HFFc6 (cell line): ENCODE measurements around the gene REXO1. TPM values are rescaled to one million over a fixed set of nuclear protein-coding genes. Genes with fewer than 3 reads are reported as not detected.
"Not testable (repeated sequence)": the region's sequence is repeated elsewhere in the genome, so short reads cannot be mapped to it uniquely, and the experiment has no call there.

ENCODE experiments used
- DNase-seq: peaks from one replicate; pipeline ENCODE4 v3.0.0-alpha.2; 2018
- H3K27ac Mint-ChIP-seq: 2 replicates; pipeline ENCODE4 v1.8.0; 2020; ENCODE audit warnings: mild to moderate bottlenecking, mixed read lengths
- H3K27me3 Mint-ChIP-seq: 2 replicates; pipeline ENCODE4 v1.8.0; 2021; ENCODE audit warnings: mild to moderate bottlenecking, moderate library complexity, mixed read lengths; ENCODE audit not compliant: insufficient read depth
- H3K36me3 Mint-ChIP-seq: 2 replicates; pipeline ENCODE4 v1.8.0; 2021; ENCODE audit warnings: low read depth, mixed read lengths
- H3K4me1 Mint-ChIP-seq: 2 replicates; pipeline ENCODE4 v1.8.0; 2020; ENCODE audit warnings: low read depth, mixed read lengths
- H3K4me3 Mint-ChIP-seq: 2 replicates; pipeline ENCODE4 v1.8.0; 2020; ENCODE audit warnings: mild to moderate bottlenecking, moderate library complexity, mixed read lengths
- H3K9me3 Mint-ChIP-seq: 2 replicates; pipeline ENCODE4 v1.8.0; 2020; ENCODE audit warnings: mild to moderate bottlenecking, mixed read lengths
- total RNA-seq, 6 experiments: library from RNA; stranded (reverse); fragmentation: NEBNext Ultra II Directional; extraction: Animal tissue kit (Norgen Biotek cat#: 25700); gene quantifications; 2 replicates in 1 of 6; 3 replicates in 5 of 6; pipeline ENCODE4 v1.2.3, GENCODE V29; 2021
- TF ChIP-seq, protein P1 (sequence below): fragments of 200-600 bp; sonication (generic); IDR thresholded peaks from 2 replicates; pipeline ENCODE4 v1.5.0; 2021; ENCODE audit warnings: antibody characterized with exemption, mild to moderate bottlenecking

REXO1 gene
- total RNA-seq, 6 experiments from 2014 or later: 32.9 to 38.2 (median 34.6) TPM

DNA sequence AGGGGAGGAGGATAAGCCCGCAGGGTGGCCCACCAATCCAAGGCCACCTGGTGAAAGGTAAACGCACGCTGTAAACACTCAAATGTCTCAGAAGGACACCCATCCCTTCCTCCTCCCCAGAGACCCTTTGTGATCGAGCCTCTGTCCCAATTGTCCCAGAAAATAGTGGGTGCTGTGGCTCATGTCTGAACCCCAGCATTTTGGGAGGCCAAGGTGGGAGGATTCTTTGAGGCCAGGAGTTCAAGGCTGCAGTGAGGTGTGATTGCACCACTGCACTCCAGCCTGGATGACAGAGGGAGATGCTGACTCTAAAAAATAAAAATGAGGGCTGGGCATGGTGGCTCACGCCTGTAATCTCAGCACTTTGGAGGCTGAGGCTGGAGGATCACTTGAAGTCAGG lies 40.1 kb upstream of the REXO1 start:
- H3K9me3 Mint-ChIP-seq: no peaks in the 10 kb centered on the region
- H3K4me3 Mint-ChIP-seq: no peak overlapping the region
- H3K27me3 Mint-ChIP-seq: peaks cover 2% of the 10 kb centered on the region
- DNase-seq: no peak
- no peak overlapping the region for H3K27ac Mint-ChIP-seq
- H3K36me3 Mint-ChIP-seq: no peaks in the 10 kb centered on the region; the same call in 1 of the 2 replicates
- H3K4me1 Mint-ChIP-seq: peaks cover 9% of the 10 kb centered on the region
- TF ChIP-seq, protein P1, sequence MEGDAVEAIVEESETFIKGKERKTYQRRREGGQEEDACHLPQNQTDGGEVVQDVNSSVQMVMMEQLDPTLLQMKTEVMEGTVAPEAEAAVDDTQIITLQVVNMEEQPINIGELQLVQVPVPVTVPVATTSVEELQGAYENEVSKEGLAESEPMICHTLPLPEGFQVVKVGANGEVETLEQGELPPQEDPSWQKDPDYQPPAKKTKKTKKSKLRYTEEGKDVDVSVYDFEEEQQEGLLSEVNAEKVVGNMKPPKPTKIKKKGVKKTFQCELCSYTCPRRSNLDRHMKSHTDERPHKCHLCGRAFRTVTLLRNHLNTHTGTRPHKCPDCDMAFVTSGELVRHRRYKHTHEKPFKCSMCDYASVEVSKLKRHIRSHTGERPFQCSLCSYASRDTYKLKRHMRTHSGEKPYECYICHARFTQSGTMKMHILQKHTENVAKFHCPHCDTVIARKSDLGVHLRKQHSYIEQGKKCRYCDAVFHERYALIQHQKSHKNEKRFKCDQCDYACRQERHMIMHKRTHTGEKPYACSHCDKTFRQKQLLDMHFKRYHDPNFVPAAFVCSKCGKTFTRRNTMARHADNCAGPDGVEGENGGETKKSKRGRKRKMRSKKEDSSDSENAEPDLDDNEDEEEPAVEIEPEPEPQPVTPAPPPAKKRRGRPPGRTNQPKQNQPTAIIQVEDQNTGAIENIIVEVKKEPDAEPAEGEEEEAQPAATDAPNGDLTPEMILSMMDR: no peak

DNA sequence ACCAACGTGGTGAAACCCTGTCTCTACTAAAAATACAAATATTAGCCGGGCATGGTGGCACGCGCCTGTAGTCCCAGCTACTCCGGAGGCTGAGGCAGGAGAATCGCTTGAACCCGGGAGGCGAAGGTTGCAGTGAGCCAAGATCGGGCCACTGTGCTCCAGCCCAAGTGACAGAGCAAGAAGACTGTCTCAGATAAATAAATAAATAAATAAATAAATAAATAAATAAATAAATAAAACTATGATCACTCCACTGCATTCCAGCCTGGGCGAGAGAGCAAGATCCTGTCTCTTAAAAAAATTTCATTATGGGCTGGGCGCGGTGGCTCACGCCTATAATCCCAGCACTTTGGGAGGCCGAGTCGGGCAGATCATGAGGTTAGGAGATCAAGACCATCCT lies 38.1 kb upstream of the REXO1 start:
- H3K9me3 Mint-ChIP-seq, H3K27ac Mint-ChIP-seq, DNase-seq, H3K27me3 Mint-ChIP-seq, H3K4me3 Mint-ChIP-seq, H3K36me3 Mint-ChIP-seq: not testable (repeated sequence)
- peaks cover 21% of the 10 kb centered on the region for H3K4me1 Mint-ChIP-seq

DNA sequence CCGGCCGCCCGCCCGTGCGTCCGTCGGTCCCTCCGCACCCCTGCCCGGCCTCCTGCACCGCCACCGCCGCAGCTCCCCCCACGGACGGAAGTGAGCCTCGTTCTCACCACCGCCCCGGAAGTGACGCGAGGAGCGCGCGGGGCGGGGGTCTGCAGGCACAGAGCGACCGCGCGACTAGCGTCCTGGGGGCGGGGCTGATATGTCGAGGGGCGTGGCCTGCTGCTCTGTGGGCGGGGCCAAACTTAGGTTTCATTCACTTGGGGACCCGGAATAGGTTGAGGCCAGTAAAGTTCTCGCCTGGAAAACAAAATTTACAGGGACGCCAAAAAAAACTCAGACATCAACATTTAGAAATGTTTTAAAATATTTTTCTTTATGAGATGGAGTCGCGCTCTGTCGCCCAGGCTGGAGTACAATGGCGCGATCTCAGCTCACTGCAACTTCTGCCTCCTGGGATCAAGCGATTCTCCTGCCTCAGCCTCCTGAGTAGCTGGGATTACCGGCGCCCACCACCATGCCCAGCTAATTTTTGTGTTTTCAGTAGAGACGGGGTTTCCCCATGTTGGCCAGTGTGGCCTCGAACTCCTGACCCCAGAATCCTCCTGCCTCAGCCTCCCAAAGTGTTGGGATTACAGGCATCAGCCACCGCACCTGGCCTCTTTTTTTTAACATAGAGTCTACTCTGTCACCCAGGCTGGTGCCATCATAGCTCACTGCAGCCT lies 37.3 kb upstream of the REXO1 start, which contains the start of gene ABHD17A:
TSS of gene ABHD17A (minus strand) at position 99 of the 722 bp plus-strand sequence. CDS start 3,930 bp downstream, outside the sequence.
- Mint-ChIP-seq H3K4me1 (peaks cover 21% of the 10 kb centered on the region), H3K27ac (peak within 1 kb of the TSS; percentile 82), H3K4me3 (peak within 1 kb of the TSS; percentile 95)
- peak; percentile 86 for DNase-seq
- H3K27me3 Mint-ChIP-seq, H3K36me3 Mint-ChIP-seq, H3K9me3 Mint-ChIP-seq: not testable (repeated sequence)

DNA sequence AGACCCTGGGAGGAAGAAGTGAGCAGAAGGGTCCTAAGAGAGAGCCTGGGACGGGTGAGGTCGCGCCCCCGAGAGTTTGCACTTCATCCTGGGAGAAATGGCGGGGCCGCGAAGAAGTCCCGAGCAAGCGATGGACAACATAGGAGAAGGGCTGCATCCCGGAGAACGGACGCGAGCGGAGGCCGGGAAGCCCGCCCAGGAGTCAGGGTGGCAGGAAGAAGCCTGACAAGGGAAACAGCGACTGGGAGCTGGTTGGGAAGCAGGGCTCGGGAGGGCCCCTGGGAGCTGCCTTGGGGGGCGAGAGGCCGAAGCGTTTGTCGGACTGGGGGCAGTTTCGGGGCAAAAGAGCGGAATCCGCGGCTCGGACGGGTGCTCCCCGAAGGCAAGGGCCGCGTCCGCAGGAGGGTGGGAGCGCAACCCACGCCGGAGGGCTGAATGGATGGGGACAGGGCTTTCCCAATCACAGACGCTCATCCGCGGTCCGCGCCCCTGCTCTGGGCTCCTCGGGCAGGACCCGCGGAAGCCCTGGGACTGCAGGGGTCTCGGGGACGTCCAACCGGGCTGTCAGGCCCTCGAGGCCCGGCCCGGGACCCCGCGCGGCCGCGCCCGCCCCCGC lies 36.5 kb upstream of the REXO1 start:
- Mint-ChIP-seq H3K9me3 (no peaks in the 10 kb centered on the region), H3K4me1 (peaks cover 21% of the 10 kb centered on the region), H3K36me3 (no peaks in the 10 kb centered on the region; the same call in 1 of the 2 replicates), H3K27me3 (no peaks in the 10 kb centered on the region; the same call in 1 of the 2 replicates), H3K27ac (peak overlapping the region; percentile 82), H3K4me3 (peak overlapping the region; percentile 95)
- TF ChIP-seq, protein P1: no peak
- DNase-seq: no peak

DNA sequence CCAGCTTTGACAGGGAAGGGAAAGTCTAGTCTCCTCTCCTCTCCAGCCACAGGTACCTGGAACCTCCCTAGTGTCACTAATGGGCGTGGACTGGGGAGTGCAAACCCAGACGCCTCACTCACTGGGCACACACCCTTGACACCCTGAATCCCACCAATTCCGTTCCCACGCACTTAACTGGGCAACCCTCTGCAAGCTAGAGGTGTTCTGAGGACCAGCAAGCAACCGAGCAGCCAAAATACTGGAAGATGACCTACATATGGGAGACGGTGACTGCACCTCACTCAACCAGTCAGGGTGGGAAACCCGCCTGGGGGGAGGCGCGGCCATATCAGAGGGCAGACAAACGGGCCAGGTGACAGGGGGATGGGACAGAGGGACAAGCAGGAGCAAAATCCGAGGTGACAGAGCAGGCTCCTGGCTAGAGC lies 36.0 kb upstream of the REXO1 start:
- Mint-ChIP-seq H3K9me3 (no peaks in the 10 kb centered on the region), H3K27me3 (no peaks in the 10 kb centered on the region; the same call in 1 of the 2 replicates), H3K27ac (peak overlapping the region; percentile 82), H3K36me3 (no peaks in the 10 kb centered on the region; the same call in 1 of the 2 replicates), H3K4me3 (peak overlapping the region; percentile 95), H3K4me1 (peaks cover 21% of the 10 kb centered on the region)
- DNase-seq: no peak
- TF ChIP-seq, protein P1: no peak

DNA sequence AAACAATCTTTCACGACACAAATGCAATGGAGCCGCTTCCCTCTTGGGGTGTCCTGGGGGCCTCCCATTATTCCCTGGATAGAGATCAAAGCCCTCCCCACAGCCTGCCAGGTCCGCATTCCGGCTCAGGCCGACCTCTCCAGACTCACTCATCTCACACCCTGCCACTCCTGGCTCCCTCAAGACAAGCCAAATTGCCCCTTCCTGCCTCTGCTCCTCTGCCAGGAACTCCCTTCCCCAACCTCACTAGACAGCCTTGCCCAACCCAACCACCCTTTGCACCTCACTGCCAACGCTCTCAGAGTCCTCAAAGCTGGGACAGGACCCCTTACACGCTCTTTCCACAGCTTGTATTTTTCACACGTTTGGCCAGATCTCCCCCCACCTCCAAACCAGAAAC lies 35.5 kb upstream of the REXO1 start:
- Mint-ChIP-seq H3K36me3 (no peaks in the 10 kb centered on the region; the same call in 1 of the 2 replicates), H3K9me3 (no peaks in the 10 kb centered on the region), H3K4me1 (peaks cover 21% of the 10 kb centered on the region), H3K27ac (peak overlapping the region; percentile 82), H3K4me3 (peak overlapping the region; percentile 95), H3K27me3 (no peaks in the 10 kb centered on the region; the same call in 1 of the 2 replicates)
- TF ChIP-seq, protein P1: no peak
- no peak for DNase-seq
